T-helper 1 cell treated with Interleukin-12 subunit alpha and Interleukin-12 subunit beta and Interleukin-4 antibody, amounts not matched to agents 30 ng/mL and 1 ng/mL, for 36 hours (primary cell): Measurements from ENCODE around the gene KDM5D. TPM values are rescaled to one million over a fixed set of nuclear protein-coding genes. Genes with fewer than 3 reads are reported as not detected.

ENCODE experiments used
- intact Hi-C: fragments of 100-400 bp; cut with micrococcal nuclease; formaldehyde crosslinking; loops from one replicate; pipeline ENCODE4 v1.15.1; 2024
- total RNA-seq: library from RNA; stranded (reverse); gene quantifications from 2 replicates; pipeline ENCODE4 v1.2.3, GENCODE V29; 2022

The KDM5D gene
- 71.7 and 73.5 TPM in 2 replicates for total RNA-seq

DNA sequence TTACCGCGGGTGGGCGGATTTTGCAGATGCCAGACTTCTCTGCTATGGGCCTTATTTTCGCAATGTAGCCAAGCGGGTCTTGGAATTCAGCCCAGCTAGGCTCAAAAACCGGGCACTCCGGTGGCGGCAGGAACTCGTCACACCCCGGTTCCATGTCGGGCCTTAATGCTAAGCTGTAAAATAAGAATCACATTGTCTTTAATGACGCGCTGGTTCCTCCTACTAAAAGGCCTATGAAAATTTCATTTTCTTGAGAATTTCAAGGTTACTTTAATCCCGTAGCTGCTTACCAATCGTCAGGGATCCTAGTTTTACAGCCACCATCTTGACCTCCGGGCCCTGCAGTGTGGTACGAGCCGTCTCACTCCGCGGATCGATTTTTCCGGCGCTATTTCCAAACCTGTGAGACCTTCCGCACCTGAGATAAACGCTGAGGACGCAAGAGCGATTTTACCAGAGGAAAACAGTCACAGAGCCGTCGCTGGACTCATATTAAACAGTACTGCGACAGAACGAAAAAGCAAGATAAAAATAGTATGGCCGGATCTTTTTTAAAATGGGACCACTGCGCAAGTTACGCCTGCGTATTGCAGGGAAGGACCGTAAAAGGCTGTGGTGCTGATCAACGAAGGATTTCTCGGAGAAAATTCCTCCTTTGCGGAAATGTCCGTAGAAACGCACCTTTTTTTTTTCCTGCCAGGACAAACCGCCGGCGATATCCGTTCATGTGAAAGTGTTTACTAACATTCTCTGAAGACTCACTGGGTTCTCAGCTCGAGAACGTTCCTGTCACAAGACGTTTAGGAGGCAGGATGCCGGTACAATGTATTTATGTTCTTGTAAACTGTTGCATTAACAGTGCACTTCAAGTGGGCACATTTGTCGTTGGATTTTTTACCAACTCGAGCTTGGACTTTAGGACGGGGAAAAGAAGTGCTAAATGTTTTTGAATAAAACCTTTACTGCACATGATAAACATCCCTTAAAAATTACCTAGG is at the start of gene KDM5D:
KDM5D (minus strand) TSS at position 346 of the 998 bp plus-strand sequence; CDS start at position 154, 192 bp downstream.
- intact Hi-C loops, result loop anchor here (1.0 to 10.0 kb wide), 9 partner anchors 37 to 1500 kb away; partner anchors contain the start of gene EIF1AY

DNA sequence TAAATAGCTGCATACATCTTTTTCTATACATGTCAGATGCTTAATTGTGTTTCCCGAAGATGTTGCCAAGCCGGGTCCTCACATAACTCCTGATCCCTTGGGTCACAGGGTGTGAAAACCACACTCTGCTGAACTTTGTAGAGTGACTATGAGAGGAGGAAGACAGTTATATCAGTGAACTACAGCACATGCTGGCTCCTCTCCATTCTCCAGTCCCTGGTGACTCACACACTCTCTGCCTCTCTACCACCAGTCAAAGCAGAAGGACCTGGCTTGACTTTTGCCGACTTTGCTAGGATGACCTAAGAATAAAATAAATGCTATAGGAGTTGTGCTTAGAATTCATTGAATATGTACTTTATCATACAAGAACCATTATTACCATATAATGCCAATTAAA is 23.8 kb upstream of the KDM5D start:
- intact Hi-C loops, result loop anchor here (10.0 kb wide), 1 partner anchor 736 kb away; no protein-coding TSS in a partner anchor

GRCh38 chrY:19743331-19743730 is 1.2 kb downstream of the KDM5D start:
- intact Hi-C loops, result loop anchor here (5.0 to 10.0 kb wide), 2 partner anchors 36 to 1501 kb away; no protein-coding TSS in a partner anchor

DNA sequence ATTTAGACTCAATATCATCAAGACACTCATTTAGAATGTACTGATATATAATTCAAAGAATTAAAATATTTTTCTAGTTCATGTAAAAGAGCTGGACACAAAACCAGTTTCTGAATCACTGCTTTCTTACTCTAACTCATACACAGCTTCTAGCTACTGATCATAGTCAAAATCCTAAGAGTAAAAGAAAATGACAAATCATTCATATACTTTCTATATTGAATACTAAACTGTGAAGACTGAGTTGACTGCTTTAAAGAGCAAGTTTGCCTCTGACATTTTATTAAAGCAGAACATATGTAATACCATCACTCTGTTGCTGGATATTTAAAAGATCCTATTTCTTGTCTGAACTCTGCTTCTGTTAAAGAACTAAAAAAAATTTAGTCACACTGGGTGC is 2.4 kb downstream of the KDM5D start:
- intact Hi-C loops, result loop anchor here (5.0 to 10.0 kb wide), 2 partner anchors 35 to 1503 kb away; no protein-coding TSS in a partner anchor

- intact Hi-C loops, result no loop called here
These were observed 10.1 kb downstream of the KDM5D start for GRCh38 chrY:19734425-19734824.

DNA sequence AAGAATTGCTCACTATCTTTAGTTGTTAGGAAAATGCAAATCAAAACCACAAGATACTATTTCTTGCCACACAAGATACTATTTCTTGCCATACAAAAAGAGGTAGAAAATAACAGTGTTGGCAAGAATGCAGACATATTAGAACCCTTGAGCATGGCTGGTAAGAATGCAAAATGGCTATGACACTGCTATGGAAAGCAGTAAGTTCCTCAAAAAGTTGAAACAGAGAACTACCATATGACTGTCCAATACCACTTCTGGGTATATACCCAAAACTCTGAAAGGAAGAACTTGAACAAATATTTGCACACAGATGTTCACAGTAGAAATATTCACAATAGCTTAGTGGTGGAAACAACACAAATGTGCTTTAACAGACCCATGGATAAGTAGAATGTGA is 26.6 kb downstream of the KDM5D start:
- intact Hi-C loops, result no loop called here

GRCh38 chrY:19717146-19717545 is 27.4 kb downstream of the KDM5D start:
- intact Hi-C loops, result no loop called here

- intact Hi-C loops, result no loop called here
These were observed 29.3 kb downstream of the KDM5D start for GRCh38 chrY:19715226-19715625.

DNA sequence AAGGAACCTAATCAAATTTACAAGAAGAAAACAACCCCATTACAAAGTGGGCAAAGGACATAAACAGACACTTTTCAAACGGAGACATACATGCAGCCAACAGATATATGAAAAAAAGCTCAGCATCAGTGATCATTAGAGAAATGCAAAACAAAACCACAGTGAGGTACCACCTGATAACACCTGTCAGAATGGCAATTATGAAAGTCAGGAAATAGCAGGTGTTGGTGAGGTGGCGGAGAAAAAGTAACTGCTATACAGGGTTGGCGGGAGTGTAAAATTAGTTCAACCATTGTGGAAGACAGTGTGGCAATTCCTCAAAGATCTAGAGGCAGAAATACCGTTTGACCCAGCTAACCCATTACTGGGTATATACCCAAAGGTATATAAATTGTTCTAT is 31.1 kb downstream of the KDM5D start:
- intact Hi-C loops, result no loop called here

GRCh38 chrY:19706273-19706672 is 38.3 kb downstream of the KDM5D start:
- intact Hi-C loops, result loop anchor here (5.0 kb wide), 1 partner anchor 36 kb away; the partner anchor contains the start of gene KDM5D

DNA sequence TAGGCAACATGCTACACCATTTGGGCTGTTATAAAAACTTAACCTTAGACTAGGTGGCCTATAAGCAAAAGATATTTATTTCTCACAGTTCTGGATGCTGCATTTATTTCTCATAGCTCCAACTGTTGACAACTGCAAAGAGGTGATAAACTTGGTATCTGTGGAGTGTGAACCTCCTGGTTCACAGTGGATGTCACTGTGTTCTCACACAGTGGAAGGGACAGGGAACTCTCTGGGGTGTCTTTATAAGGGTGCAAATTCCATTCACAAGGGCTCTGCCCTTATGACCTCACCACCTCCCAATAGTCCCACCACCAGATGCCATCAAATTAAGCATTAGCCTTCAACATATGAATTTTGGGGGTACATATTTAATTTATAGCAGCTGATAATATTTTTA is 46.0 kb downstream of the KDM5D start:
- intact Hi-C loops, result no loop called here

- intact Hi-C loops, result no loop called here
These were observed 63.7 kb downstream of the KDM5D start for GRCh38 chrY:19680821-19681220.
